GM12872 (cell line): ENCODE data around the gene ZNF609.

ENCODE experiments used
- TF ChIP-seq, protein P1 (sequence below): IDR thresholded peaks from 3 replicates; pipeline ENCODE4 v1.5.1; 2011; ENCODE audit warnings: low read depth, mild to moderate bottlenecking, low read length, moderate library complexity; ENCODE audit not compliant: insufficient read depth

Gene ZNF609

DNA sequence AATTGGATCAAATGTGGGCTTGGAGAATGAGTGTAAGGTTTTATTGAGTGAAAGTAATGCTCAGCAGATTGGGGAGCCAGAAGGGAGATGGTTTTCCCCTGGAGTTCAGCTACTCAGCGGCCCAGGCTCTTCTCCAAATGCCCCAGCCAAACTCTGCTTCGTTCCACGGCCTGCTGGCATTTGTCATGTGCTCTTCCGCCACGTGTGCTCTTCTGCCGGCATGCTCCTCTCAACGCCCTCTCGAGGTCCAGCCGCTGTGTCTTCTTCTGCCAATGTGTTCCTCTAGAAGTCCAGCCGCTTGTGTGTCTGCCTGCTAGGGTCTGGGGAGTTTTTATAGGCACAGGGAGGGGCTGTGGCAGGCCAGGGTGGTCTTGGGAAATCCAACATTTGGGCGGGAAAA is 158.2 kb downstream of the ZNF609 start:
- TF ChIP-seq, protein P1, sequence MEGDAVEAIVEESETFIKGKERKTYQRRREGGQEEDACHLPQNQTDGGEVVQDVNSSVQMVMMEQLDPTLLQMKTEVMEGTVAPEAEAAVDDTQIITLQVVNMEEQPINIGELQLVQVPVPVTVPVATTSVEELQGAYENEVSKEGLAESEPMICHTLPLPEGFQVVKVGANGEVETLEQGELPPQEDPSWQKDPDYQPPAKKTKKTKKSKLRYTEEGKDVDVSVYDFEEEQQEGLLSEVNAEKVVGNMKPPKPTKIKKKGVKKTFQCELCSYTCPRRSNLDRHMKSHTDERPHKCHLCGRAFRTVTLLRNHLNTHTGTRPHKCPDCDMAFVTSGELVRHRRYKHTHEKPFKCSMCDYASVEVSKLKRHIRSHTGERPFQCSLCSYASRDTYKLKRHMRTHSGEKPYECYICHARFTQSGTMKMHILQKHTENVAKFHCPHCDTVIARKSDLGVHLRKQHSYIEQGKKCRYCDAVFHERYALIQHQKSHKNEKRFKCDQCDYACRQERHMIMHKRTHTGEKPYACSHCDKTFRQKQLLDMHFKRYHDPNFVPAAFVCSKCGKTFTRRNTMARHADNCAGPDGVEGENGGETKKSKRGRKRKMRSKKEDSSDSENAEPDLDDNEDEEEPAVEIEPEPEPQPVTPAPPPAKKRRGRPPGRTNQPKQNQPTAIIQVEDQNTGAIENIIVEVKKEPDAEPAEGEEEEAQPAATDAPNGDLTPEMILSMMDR = no peak

DNA sequence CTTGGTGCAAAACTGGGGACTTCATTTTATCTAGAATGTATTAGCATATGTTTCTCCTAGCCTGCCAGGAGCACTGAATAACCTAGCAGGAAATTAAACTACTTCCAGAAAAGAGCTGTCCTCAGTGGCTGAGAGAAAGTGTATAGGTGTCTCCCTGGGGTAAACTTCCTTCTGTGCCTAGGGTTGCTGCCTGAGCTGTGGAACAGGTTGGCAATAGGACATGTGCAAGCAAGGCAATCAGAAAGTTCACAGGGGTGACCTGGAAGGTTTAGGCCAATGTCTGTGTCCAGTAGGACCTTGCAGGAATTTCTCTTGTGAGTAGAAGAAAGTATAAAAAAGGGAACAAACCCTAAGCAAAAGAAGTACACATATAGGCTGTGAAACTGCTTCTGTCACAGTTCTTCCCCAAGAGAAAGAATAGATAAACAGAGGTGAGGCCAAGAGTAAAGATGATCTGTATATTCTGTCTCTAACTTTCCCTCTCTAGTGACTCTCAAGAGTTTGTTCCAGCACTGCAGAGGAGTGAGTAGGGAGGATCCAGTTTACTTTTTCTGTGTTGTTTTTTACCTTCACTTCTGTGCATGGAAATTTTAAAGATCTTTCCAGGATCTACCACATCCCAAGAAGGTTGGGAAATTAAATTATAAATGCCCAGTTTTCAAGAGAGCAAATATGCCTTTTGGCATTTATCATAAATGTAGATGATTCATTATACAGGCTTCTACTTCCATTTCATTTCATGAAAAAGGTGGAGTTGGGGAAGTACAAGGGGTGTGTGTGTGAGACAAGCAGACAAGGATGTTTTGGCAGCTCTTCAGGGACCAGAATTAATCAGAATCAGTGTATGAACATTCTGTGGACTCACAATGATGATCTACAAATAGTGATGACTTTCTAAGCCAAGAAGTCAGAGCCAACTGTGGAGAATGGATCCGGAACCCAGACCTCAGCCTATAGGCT is 159.8 kb downstream of the ZNF609 start:
- TF ChIP-seq, protein P1 = no peak

DNA sequence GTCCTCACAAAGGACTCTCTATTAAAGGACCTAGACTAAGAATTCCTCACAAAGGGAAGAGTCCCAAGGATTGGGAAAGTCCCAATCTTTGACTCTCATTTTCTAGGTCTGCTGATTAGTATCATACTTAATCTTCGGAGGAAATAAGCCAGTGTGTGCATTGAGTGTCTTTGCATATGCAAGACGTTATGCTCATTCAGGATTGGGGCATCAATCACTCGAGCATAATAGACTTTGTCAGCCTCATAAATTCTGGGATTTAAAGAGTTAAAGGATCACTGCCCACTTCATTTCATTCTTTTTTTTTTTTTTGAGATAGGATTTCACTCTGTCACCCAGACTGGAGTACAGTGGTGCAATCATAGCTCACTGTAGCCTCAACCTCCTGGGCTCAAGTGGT is 160.7 kb downstream of the ZNF609 start:
- TF ChIP-seq, protein P1 = no peak

DNA sequence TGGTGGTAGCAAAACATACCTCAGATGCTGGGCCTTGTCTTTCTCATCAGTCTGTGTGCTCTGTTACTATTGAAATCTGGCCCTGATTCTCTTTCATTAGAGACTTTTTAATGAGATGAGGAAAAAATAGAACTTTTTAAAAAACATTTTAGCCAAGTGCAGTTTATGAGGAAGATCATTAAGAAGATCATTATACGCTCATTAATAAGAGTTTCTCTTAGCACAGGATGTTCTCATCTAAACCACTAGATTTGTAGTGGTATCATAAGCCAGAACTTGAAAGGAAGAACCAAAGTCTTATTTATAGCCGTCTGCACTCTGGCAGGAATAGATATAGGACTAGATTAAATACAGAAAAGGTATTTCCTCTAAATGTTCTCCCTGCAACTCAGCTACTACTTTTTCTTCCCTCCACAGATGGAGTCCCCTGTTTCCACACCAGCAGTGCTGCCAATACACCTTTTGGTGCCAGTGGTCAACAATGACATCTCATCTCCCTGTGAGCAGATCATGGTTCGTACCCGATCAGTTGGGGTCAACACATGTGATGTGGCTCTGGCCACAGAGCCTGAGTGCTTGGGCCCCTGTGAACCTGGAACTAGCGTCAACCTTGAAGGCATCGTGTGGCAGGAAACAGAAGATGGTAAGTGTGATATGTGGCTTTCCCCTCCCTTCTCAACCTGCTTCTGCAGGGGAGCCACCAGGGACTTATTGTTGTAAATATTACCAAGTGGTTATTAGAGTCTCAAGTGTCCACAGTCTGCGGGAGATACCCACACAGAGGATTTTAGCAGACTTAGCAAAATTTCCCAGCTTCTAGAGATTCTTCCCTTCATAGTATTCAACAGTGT is 162.3 kb downstream of the ZNF609 start:
- TF ChIP-seq, protein P1 = no peak

DNA sequence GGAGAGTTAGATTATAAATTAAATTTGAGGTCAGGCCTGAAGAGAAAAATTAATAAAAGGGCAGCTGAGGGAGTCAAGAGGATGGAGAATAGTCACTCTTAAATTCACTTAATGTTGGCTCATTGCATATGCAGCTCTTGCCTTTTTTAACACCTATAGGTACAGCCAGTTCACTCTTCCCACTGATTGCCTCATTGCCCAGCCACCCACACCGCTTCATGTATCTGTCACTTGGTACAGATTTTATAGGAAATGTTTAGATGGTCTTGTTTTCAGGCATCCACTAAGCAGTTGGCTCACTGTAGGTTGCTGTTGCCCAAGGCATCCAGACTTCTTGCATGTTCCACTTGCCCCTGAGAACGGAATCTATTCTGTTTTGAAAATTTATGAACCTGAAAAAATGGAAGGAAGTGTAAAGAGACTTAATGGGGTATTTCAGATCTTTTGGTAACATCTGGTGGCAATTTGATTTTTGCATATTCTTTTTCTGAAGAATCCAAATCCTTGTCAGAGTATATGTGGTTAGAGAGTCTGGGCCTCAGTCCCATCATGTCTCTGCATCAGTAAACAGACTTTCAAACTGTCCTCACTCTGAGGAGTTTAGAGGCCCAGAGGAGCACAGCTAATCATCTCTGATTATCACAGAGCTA is 163.1 kb downstream of the ZNF609 start:
- TF ChIP-seq, protein P1 = no peak

DNA sequence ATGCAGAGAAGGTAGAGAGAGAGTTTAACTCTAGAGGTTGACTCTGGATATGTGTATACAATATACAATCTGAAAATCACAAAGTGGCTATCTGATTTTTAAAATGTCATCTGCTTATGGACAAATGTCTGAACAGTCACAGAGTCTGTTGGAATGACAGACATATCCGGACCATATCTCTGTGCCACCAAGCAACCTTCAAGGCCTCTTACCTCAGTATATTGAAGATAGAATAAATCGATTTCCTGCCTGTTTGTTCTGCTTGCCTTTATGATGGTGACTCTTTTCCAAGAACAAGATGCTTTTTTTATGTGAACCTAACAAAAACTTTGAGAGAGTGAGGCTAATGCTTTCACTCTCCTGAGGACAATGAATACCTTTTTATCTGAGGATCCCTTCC is 163.9 kb downstream of the ZNF609 start:
- TF ChIP-seq, protein P1 = no peak

DNA sequence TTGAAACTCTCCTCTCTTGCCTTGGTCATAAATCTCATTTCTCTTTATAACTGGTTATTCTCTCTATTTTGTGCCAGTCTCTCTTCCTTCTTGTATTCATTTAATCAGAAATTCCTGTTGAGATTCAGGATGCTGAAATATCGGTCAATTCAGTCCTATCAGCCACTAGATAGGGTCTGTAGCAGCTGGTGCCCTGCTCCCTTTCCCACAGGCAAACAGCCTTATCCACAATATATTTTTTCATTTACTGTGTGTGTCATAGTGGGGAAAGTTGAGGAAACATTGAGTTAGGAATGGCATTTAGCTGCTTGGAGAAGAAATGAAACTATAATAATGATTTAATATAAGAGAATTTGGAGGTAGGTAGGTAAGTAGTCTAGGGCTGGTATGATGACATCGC is 168.7 kb downstream of the ZNF609 start:
- TF ChIP-seq, protein P1 = no peak
